SK-N-SH treated with all-trans-retinoic acid at 6 μM for 48 hours (cell line): ENCODE results near the gene ATP1A2.

Experiments used
- ATAC-seq: fragments of 200-7000 bp; cut with Tn5 transposase; 3 replicates; pipeline ENCODE4 v1.9.1; 2020; ENCODE audit warnings: mild to moderate bottlenecking, moderate library complexity
- ARNTL ChIP-seq: fragments of 450-650 bp; formaldehyde crosslinking; IDR thresholded peaks from 2 replicates; pipeline ENCODE4 v1.5.0; 2020; ENCODE audit warnings: low read depth, mild to moderate bottlenecking, moderate library complexity, borderline replicate concordance
- BACH2 ChIP-seq: fragments of 250-450 bp; sonication (Bioruptor Pico); IDR thresholded peaks from 2 replicates; pipeline ENCODE4 v1.9.0; 2021; ENCODE audit warnings: mild to moderate bottlenecking, borderline replicate concordance
- CREB5 ChIP-seq: fragments of 250-450 bp; sonication (Bioruptor Pico); IDR thresholded peaks from 2 replicates; pipeline ENCODE4 v1.5.1; 2020; ENCODE audit warnings: low read depth, mild to moderate bottlenecking, moderate library complexity
- CSDC2 ChIP-seq: fragments of 250-450 bp; sonication (Bioruptor Pico); IDR thresholded peaks from 2 replicates; pipeline ENCODE4 v1.5.0; 2020; ENCODE audit warnings: mild to moderate bottlenecking, moderate library complexity
- ESRRG ChIP-seq: fragments of 250-450 bp; sonication (Bioruptor Pico); IDR thresholded peaks from 2 replicates; pipeline ENCODE4 v1.6.1; 2021; ENCODE audit warnings: mild to moderate bottlenecking
- GLIS3 ChIP-seq: fragments of 250-450 bp; sonication (Bioruptor Pico); IDR thresholded peaks from 2 replicates; pipeline ENCODE4 v1.5.0; 2020; ENCODE audit warnings: mild to moderate bottlenecking, moderate library complexity
- ISL1 ChIP-seq: fragments of 250-450 bp; sonication (Bioruptor Pico); IDR thresholded peaks from 2 replicates; pipeline ENCODE4 v2.1.2; 2022; ENCODE audit warnings: mild to moderate bottlenecking, moderate library complexity
- OSR1 ChIP-seq: fragments of 250-450 bp; sonication (Bioruptor Pico); IDR thresholded peaks from 2 replicates; pipeline ENCODE4 v1.8.0; 2022; ENCODE audit warnings: moderate library complexity, mild to moderate bottlenecking, inconsistent platforms
- PATZ1 ChIP-seq: fragments of 250-450 bp; sonication (Bioruptor Pico); IDR thresholded peaks from 2 replicates; pipeline ENCODE4 v1.8.0; 2020; ENCODE audit warnings: mild to moderate bottlenecking, moderate library complexity, borderline replicate concordance
- POU6F1 ChIP-seq: fragments of 250-450 bp; sonication (Bioruptor Pico); IDR thresholded peaks from 2 replicates; pipeline ENCODE4 v1.8.0; 2021; ENCODE audit warnings: low read depth, mild to moderate bottlenecking, moderate library complexity, borderline replicate concordance
- RARB ChIP-seq: fragments of 250-450 bp; sonication (Bioruptor Pico); IDR thresholded peaks from 2 replicates; pipeline ENCODE4 v1.8.0; 2021; ENCODE audit warnings: mild to moderate bottlenecking, moderate library complexity
- TCF4 ChIP-seq: fragments of 250-450 bp; sonication (Bioruptor Pico); IDR thresholded peaks from 2 replicates; pipeline ENCODE4 v1.8.0; 2021; ENCODE audit warnings: mild to moderate bottlenecking, moderate library complexity, borderline replicate concordance
- TOX ChIP-seq: fragments of 250-450 bp; sonication (Bioruptor Pico); IDR thresholded peaks from 2 replicates; pipeline ENCODE4 v1.8.0; 2021; ENCODE audit warnings: mild to moderate bottlenecking, moderate library complexity, borderline replicate concordance
- TSHZ2 ChIP-seq: fragments of 250-450 bp; sonication (Bioruptor Pico); IDR thresholded peaks from 2 replicates; pipeline ENCODE4 v1.5.0; 2020; ENCODE audit warnings: mild to moderate bottlenecking, moderate library complexity
- ZFP3 ChIP-seq: fragments of 250-450 bp; sonication (Bioruptor Pico); IDR thresholded peaks from 2 replicates; pipeline ENCODE4 v1.5.0; 2020; ENCODE audit warnings: mild to moderate bottlenecking, moderate library complexity
- ZFP30 ChIP-seq: fragments of 450-650 bp; formaldehyde crosslinking; IDR thresholded peaks from 2 replicates; pipeline ENCODE4 v1.5.0; 2022; ENCODE audit warnings: mild to moderate bottlenecking, moderate library complexity
- ZNF565 ChIP-seq: fragments of 450-650 bp; formaldehyde crosslinking; conservative IDR thresholded peaks from 2 replicates; pipeline ENCODE4 v1.5.0; 2020; ENCODE audit warnings: low read depth, mild to moderate bottlenecking, moderate library complexity
- ZNF70 ChIP-seq: fragments of 450-650 bp; formaldehyde crosslinking; IDR thresholded peaks from 2 replicates; pipeline ENCODE4 v1.5.0; 2020; ENCODE audit warnings: mild to moderate bottlenecking, moderate library complexity
- ZNF8 ChIP-seq: fragments of 450-650 bp; formaldehyde crosslinking; IDR thresholded peaks from 2 replicates; pipeline ENCODE4 v1.5.0; 2020; ENCODE audit warnings: mild to moderate bottlenecking, moderate library complexity

Gene ATP1A2

GRCh38 chr1:160094291-160094625 is 21.3 kb upstream of the ATP1A2 start (continued):
- TF ChIP-seq ZNF70 (CRISPR knock-in tag) (no peak), PATZ1 (CRISPR knock-in tag) (no peak), ZNF565 (CRISPR knock-in tag) (no peak)

GRCh38 chr1:160094806-160095205 is 20.8 kb upstream of the ATP1A2 start:
- no peak for TF ChIP-seq ZFP3 (CRISPR knock-in tag)
- TF ChIP-seq ARNTL (CRISPR knock-in tag): no peak
- no peak for TF ChIP-seq RARB
- no peak for TF ChIP-seq OSR1
- no peak for TF ChIP-seq ZNF8 (CRISPR knock-in tag)
- TF ChIP-seq ESRRG (CRISPR knock-in tag): no peak
- no peak for TF ChIP-seq ZNF70 (CRISPR knock-in tag)
- TF ChIP-seq CREB5 (CRISPR knock-in tag): no peak
- TF ChIP-seq TSHZ2 (CRISPR knock-in tag): no peak
- no peak for TF ChIP-seq TOX
- no peak for TF ChIP-seq BACH2 (CRISPR knock-in tag)
- no peak for TF ChIP-seq ZFP30 (CRISPR knock-in tag)
- TF ChIP-seq ISL1 (CRISPR knock-in tag): no peak
- TF ChIP-seq, all 23 proteins: peak for 0
- no peak for ATAC-seq

GRCh38 chr1:160095382-160096105 is 20.0 kb upstream of the ATP1A2 start:
- ATAC-seq: no peak
- TF ChIP-seq ZNF8 (CRISPR knock-in tag): no peak
- no peak for TF ChIP-seq GLIS3 (CRISPR knock-in tag)
- no peak for TF ChIP-seq ARNTL (CRISPR knock-in tag)
- no peak for TF ChIP-seq PATZ1 (CRISPR knock-in tag)
- TF ChIP-seq TCF4 (CRISPR knock-in tag): no peak
- TF ChIP-seq POU6F1 (CRISPR knock-in tag): no peak
- no peak for TF ChIP-seq CSDC2 (CRISPR knock-in tag)
- no peak for TF ChIP-seq TOX
- no peak for TF ChIP-seq ZFP30 (CRISPR knock-in tag)
- TF ChIP-seq TSHZ2 (CRISPR knock-in tag): no peak
- no peak for TF ChIP-seq RARB
- TF ChIP-seq ZNF565 (CRISPR knock-in tag): no peak
